B cell (primary cell): ENCODE results near the gene MATN1.

Experiments
- EZH2 ChIP-seq: IDR thresholded peaks from 2 replicates; pipeline ENCODE4 v1.6.1; 2012; ENCODE audit warnings: borderline replicate concordance, low read depth, mild to moderate bottlenecking, moderate library complexity, low read length; ENCODE audit not compliant: insufficient read depth, poor library complexity, severe bottlenecking
- TF ChIP-seq, protein P1 (sequence below): fragments of 200-600 bp; IDR thresholded peaks from one replicate; pipeline ENCODE4 v1.8.0; 2022; ENCODE audit warnings: antibody characterized with exemption, mild to moderate bottlenecking

DNA sequence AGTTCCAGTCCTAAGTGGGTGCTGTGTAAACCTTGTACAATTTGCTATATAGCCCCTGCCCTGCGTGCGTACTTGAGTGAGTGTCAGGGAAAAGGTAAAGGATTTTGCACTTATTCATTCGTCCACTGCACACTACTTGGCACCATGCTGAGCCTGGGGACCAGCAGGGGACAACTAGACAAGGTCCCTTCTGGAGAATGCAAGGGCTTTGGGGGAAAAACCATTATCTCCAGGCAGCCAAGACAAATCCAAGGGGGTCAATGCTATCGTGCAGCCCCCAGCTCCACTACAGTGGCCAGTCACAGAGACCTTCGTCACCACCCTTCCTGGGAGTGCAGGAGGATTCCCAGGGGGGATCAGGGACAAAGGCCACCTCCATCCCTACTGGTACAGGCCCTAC is 39.7 kb downstream of the MATN1 start:
- TF ChIP-seq, protein P1, sequence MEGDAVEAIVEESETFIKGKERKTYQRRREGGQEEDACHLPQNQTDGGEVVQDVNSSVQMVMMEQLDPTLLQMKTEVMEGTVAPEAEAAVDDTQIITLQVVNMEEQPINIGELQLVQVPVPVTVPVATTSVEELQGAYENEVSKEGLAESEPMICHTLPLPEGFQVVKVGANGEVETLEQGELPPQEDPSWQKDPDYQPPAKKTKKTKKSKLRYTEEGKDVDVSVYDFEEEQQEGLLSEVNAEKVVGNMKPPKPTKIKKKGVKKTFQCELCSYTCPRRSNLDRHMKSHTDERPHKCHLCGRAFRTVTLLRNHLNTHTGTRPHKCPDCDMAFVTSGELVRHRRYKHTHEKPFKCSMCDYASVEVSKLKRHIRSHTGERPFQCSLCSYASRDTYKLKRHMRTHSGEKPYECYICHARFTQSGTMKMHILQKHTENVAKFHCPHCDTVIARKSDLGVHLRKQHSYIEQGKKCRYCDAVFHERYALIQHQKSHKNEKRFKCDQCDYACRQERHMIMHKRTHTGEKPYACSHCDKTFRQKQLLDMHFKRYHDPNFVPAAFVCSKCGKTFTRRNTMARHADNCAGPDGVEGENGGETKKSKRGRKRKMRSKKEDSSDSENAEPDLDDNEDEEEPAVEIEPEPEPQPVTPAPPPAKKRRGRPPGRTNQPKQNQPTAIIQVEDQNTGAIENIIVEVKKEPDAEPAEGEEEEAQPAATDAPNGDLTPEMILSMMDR, result no peak
- TF ChIP-seq EZH2, result no peak
